GM12878 (cell line): ENCODE results near the gene TUBGCP2. TPM values are rescaled to one million over a fixed set of nuclear protein-coding genes. Genes with fewer than 3 reads are reported as not detected.

Experiments used
- ATAC-seq: fragments of 200-7000 bp; cut with Tn5 transposase; 3 replicates; pipeline ENCODE4 v1.9.1; 2020; ENCODE audit warnings: mild to moderate bottlenecking, moderate library complexity
- BruUV-seq: library from RNA; stranded (reverse); fragments of 400-500 nt; replicated peaks from 2 replicates; lab custom pipeline; 2021; lab: Mats Ljungman, UMichigan
- CTCF ChIA-PET: fragments of 300-600 bp; sonication (Branson Sonifier 250); formaldehyde crosslinking; extraction: SDS; loops from one replicate; lab custom pipeline; 2021; ENCODE audit warnings: inconsistent platforms; lab: Yijun Ruan, JAX
- POLR2A ChIA-PET: fragments of 350-600 bp; formaldehyde crosslinking; extraction: SDS; loops from one replicate; lab custom pipeline; 2021; ENCODE audit warnings: inconsistent platforms; lab: Charles Lee
- RAD21 ChIA-PET: fragments of 300-600 bp; sonication (Branson Sonifier 250); formaldehyde crosslinking; loops from one replicate; lab custom pipeline; 2023; ENCODE audit warnings: antibody characterized with exemption; ENCODE audit not compliant: unreplicated experiment; lab: Charles Lee
- SMC1A ChIA-PET: fragments of 300-600 bp; sonication (Branson Sonifier 250); formaldehyde crosslinking; loops from one replicate; lab custom pipeline; 2023; ENCODE audit not compliant: unreplicated experiment, uncharacterized antibody; lab: Charles Lee
- DNase-seq: peaks from one replicate; pipeline ENCODE4 v3.0.0-alpha.2; 2011; ENCODE audit warnings: low read depth, low spot score
- FAIRE-seq: peaks from 3 replicates; lab custom pipeline; 2011; peaks lifted over from hg19 to GRCh38; lab: Jason Lieb, UNC
- H2AFZ ChIP-seq: 2 replicates; pipeline ENCODE4 v1.6.0; 2011; ENCODE audit warnings: low read depth, low read length, control low read depth; ENCODE audit not compliant: control insufficient read depth
- H3K27ac ChIP-seq: 2 replicates; pipeline ENCODE4 v1.5.1; 2011; ENCODE audit warnings: control low read depth; ENCODE audit not compliant: control insufficient read depth, insufficient read depth
- H3K27me3 ChIP-seq, 2 experiments: replicated peaks in 1 of 2; 2 replicates each; pipeline versions ENCODE4 v1.6.0 to v1.6.1; 2011; ENCODE audit warnings: low read length in 1 of 2; ENCODE audit not compliant: control insufficient read depth in 2 of 2, insufficient read depth in 2 of 2
- H3K36me3 ChIP-seq, 2 experiments: 2 replicates each; pipeline ENCODE4 v1.5.1; 2011; ENCODE audit warnings: low read length in 1 of 2; ENCODE audit not compliant: control insufficient read depth in 2 of 2, insufficient read depth in 2 of 2
- H3K4me1 ChIP-seq: 2 replicates; pipeline ENCODE4 v1.6.1; 2011; ENCODE audit warnings: mild to moderate bottlenecking, low read length, moderate library complexity, mixed read lengths; ENCODE audit not compliant: control insufficient read depth, insufficient read depth
- H3K4me2 ChIP-seq: 2 replicates; pipeline ENCODE4 v1.6.0; 2011; ENCODE audit warnings: control low read depth; ENCODE audit not compliant: control insufficient read depth, insufficient read depth
- H3K4me3 ChIP-seq: fragments of 200-600 bp; sonication (generic); 2 replicates; pipeline ENCODE4 v1.5.1; 2016
- H3K79me2 ChIP-seq: 2 replicates; pipeline ENCODE4 v1.6.0; 2011; ENCODE audit warnings: low read length; ENCODE audit not compliant: control insufficient read depth, insufficient read depth
- H3K9ac ChIP-seq: 2 replicates; pipeline ENCODE4 v1.8.0; 2011; ENCODE audit warnings: low read length, control low read depth, mixed read lengths; ENCODE audit not compliant: control insufficient read depth, insufficient read depth
- H3K9me3 ChIP-seq: replicated peaks from 3 replicates; pipeline ENCODE4 v1.5.1; 2011; ENCODE audit warnings: mild to moderate bottlenecking, low read length; ENCODE audit not compliant: control insufficient read depth, insufficient read depth
- H4K20me1 ChIP-seq: 2 replicates; pipeline ENCODE4 v1.6.0; 2011; ENCODE audit not compliant: control insufficient read depth, insufficient read depth
- CHD4 ChIP-seq: fragments of 200-600 bp; sonication (generic); IDR thresholded peaks from 2 replicates; pipeline ENCODE4 v1.6.1; 2016; ENCODE audit warnings: mild to moderate bottlenecking
- HCFC1 ChIP-seq: fragments of 150-350 bp; IDR thresholded peaks from 2 replicates; pipeline ENCODE4 v1.6.1; 2014; ENCODE audit warnings: low read length
- HDAC2 ChIP-seq: fragments of 200-600 bp; sonication (generic); IDR thresholded peaks from 2 replicates; pipeline ENCODE4 v1.6.1; 2017
- NR2F1 ChIP-seq: fragments of 450-650 bp; conservative IDR thresholded peaks from 2 replicates; pipeline ENCODE4 v1.6.1; 2017; ENCODE audit warnings: mild to moderate bottlenecking
- SREBF2 ChIP-seq: IDR thresholded peaks from 2 replicates; pipeline ENCODE4 v1.6.1; 2012; ENCODE audit warnings: mild to moderate bottlenecking, low read length
- YY1 ChIP-seq: IDR thresholded peaks from 2 replicates; pipeline ENCODE4 v1.6.1; 2011; ENCODE audit warnings: low read depth, mild to moderate bottlenecking, low read length
- ZNF384 ChIP-seq: IDR thresholded peaks from 2 replicates; pipeline ENCODE4 v1.6.1; 2012; ENCODE audit warnings: low read depth, mild to moderate bottlenecking, low read length, improper control_type of control experiment, borderline replicate concordance
- ZZZ3 ChIP-seq: IDR thresholded peaks from 2 replicates; pipeline ENCODE4 v1.6.1; 2011; ENCODE audit warnings: low read depth; ENCODE audit not compliant: control insufficient read depth, insufficient read length
- WGBS: methylation state at CpG from one replicate; pipeline ENCODE4 v1.1.6; 2016; ENCODE audit warnings: low lambda C conversion rate; ENCODE audit not compliant: insufficient replicate concordance, insufficient coverage; ENCODE audit errors: missing lambda C conversion rate; 5-methylcytosine and 5-hydroxymethylcytosine counted together
- in situ Hi-C: fragments of 300-500 bp; cut with MboI; formaldehyde crosslinking; loops from 9 replicates; pipeline ENCODE4 v1.14.3; 2018; ENCODE audit warnings: mixed read lengths
- intact Hi-C: fragments of 100-400 bp; cut with micrococcal nuclease; formaldehyde crosslinking; loops from one replicate; pipeline ENCODE4 v1.14.2; 2022; ENCODE audit not compliant: unreplicated experiment
- polyA plus RNA-seq, 11 experiments: library from polyadenylated mRNA; depleted of rRNA in 4 of 11; unstranded in 6 of 11; stranded (reverse) in 5 of 11; fragments of >200 nt; fragmentation: Nextera tagmentation in 4 of 11; fragmentation: Illumina TruSeq in 1 of 11; extraction: Ambion mirVana in 4 of 11; extraction: Trizol in 1 of 11; gene quantifications; 1 replicate in 1 of 11; 2 replicates in 10 of 11; pipeline versions ENCODE4 v1.2.1 to v1.2.3, GENCODE V29; 2011 to 2016; ENCODE audit warnings: inconsistent platforms in 2 of 11, missing spikeins in 2 of 11, low read depth in 1 of 11
- total RNA-seq, 4 experiments: library from RNA; depleted of rRNA in 3 of 4; stranded (reverse); fragments of >200 nt in 3 of 4; fragmentation: Illumina TruSeq in 1 of 4; extraction: Trizol in 1 of 4; gene quantifications; 2 replicates each; pipeline versions ENCODE4 v1.2.1 to v1.2.3, GENCODE V29; 2013 to 2021
- TF ChIP-seq, protein P1 (sequence below): IDR thresholded peaks from 2 replicates; pipeline ENCODE4 v1.6.1; 2012; ENCODE audit warnings: mild to moderate bottlenecking, low read depth, low read length
- TF ChIP-seq, protein P2 (sequence below): fragments of 450-650 bp; IDR thresholded peaks from 2 replicates; pipeline ENCODE4 v1.6.1; 2014; ENCODE audit warnings: mild to moderate bottlenecking
- TF ChIP-seq, protein P3 (sequence below): fragments of 450-650 bp; IDR thresholded peaks from 2 replicates; pipeline ENCODE4 v1.6.1; 2017; ENCODE audit warnings: mild to moderate bottlenecking, moderate library complexity
- TF ChIP-seq, protein P4 (sequence below): fragments of 450-650 bp; IDR thresholded peaks from 2 replicates; pipeline ENCODE4 v1.6.1; 2017; ENCODE audit warnings: borderline replicate concordance

TUBGCP2 gene
- total and polyA plus RNA-seq, 10 of the 15 experiments (the other 5 are each of a cell fraction or from before 2014, with no cell fraction given) = 4.8 to 47.1 (median 34.7) TPM

DNA sequence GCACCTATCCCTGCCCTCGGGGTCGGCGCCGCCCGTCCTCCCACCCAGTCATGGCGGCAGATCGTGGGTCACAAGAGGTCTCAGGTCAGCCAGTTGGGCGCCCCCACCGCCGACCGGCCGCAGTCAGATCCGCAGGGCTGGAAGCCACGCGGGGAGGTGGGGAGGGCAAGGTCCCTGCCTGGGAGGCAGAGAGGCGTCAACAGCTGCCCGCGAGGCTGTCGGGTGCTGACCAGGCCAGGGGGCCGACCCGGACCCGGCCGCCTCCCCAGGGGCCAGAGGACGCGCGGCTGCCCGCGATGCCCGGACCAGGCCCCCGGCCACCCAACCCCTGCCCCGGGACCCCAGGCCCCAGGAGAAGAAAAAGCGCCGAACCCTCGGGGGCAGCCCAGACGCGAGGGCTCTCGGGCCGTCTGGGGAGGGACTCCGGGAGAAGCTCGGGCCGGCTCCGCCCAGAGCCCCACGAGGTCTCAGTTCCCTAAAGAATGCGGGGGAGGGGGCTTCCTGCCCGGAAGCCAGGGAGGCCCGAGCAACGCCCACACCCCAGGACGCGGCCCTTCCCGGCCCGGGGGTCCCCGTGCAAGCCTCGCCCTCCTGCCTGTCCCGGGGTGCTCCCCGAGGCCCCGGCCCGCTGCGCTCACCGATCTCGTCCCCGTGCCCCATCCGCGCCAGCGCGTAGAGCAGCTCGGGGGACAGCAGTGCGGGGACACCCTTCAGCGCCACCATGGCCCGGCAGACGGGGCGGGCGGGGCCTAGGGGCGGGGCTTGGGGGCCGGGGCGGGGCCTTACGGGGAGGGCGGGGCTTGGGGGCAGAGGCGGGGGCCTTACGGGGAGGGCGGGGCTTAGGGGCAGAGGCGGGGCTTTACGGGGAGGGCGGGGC lies 48.9 kb upstream of the TUBGCP2 start, which contains the start of gene FUOM:
TSS of gene FUOM (minus strand) at position 735 of the 877 bp plus-strand sequence. CDS start at position 723, 12 bp downstream.
- FAIRE-seq (no peak), DNase-seq (no peak), ATAC-seq (peak; percentile 87)
- no peaks in the 10 kb centered on the region for H3K27me3 ChIP-seq
- ChIA-PET CTCF (interaction anchor here (0.7 to 1.1 kb wide), 4 partner anchors 28 to 200 kb away, joined by 3 to 7 read pairs (median 3); no protein-coding TSS in a partner anchor), RAD21 (interaction anchor here (1.0 to 1.2 kb wide), 2 partner anchors 31 to 44 kb away, joined by 3 to 4 read pairs; no protein-coding TSS in a partner anchor), POLR2A (interaction anchor here (0.6 to 1.7 kb wide), 4 partner anchors 20 to 47 kb away, joined by 3 to 5 read pairs (median 4); partner anchors contain the start of gene PAOX), SMC1A (interaction anchor here (0.9 kb wide), 1 partner anchor 34 kb away, joined by 3 read pairs; no protein-coding TSS in a partner anchor)
- H3K4me2 ChIP-seq = peak within 1 kb of the TSS; percentile 85
- H2AFZ ChIP-seq = peak within 1 kb of the TSS; percentile 78
- no peaks in the 10 kb centered on the region for H3K9me3 ChIP-seq
- peaks cover 0 to 5% of the 10 kb centered on the region in 2 experiments; a peak in 2 of 4 replicates for H3K36me3 ChIP-seq
- intact Hi-C loops = no loop called here
- H3K9ac ChIP-seq = peak within 1 kb of the TSS; percentile 67
- peaks cover 17% of the 10 kb centered on the region for H3K4me1 ChIP-seq
- in situ Hi-C loops = no loop called here
- no peaks in the 10 kb centered on the region for H4K20me1 ChIP-seq
- 2% methylated on average over 56 of the region's 83 CpGs for WGBS
- peak within 1 kb of the TSS; percentile 38; the same call in 1 of the 2 replicates for H3K27ac ChIP-seq
- no peaks in the 10 kb centered on the region; the same call in 1 of the 2 replicates for H3K79me2 ChIP-seq
- BruUV-seq = no TSS peak
- peak within 1 kb of the TSS; percentile 73 for H3K4me3 ChIP-seq
- TF ChIP-seq, protein P1, sequence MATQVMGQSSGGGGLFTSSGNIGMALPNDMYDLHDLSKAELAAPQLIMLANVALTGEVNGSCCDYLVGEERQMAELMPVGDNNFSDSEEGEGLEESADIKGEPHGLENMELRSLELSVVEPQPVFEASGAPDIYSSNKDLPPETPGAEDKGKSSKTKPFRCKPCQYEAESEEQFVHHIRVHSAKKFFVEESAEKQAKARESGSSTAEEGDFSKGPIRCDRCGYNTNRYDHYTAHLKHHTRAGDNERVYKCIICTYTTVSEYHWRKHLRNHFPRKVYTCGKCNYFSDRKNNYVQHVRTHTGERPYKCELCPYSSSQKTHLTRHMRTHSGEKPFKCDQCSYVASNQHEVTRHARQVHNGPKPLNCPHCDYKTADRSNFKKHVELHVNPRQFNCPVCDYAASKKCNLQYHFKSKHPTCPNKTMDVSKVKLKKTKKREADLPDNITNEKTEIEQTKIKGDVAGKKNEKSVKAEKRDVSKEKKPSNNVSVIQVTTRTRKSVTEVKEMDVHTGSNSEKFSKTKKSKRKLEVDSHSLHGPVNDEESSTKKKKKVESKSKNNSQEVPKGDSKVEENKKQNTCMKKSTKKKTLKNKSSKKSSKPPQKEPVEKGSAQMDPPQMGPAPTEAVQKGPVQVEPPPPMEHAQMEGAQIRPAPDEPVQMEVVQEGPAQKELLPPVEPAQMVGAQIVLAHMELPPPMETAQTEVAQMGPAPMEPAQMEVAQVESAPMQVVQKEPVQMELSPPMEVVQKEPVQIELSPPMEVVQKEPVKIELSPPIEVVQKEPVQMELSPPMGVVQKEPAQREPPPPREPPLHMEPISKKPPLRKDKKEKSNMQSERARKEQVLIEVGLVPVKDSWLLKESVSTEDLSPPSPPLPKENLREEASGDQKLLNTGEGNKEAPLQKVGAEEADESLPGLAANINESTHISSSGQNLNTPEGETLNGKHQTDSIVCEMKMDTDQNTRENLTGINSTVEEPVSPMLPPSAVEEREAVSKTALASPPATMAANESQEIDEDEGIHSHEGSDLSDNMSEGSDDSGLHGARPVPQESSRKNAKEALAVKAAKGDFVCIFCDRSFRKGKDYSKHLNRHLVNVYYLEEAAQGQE = no peak
- TF ChIP-seq NR2F1 (peak; percentile 83), ZNF384 (no peak), HDAC2 (no peak), YY1 (peak; percentile 47; the same call in 1 of the 2 replicates), CHD4 (no peak), ZZZ3 (no peak), HCFC1 (0 out of 2 replicates have a peak, but pooled peaks have one; percentile 40), SREBF2 (no peak)
- TF ChIP-seq, protein P2, sequence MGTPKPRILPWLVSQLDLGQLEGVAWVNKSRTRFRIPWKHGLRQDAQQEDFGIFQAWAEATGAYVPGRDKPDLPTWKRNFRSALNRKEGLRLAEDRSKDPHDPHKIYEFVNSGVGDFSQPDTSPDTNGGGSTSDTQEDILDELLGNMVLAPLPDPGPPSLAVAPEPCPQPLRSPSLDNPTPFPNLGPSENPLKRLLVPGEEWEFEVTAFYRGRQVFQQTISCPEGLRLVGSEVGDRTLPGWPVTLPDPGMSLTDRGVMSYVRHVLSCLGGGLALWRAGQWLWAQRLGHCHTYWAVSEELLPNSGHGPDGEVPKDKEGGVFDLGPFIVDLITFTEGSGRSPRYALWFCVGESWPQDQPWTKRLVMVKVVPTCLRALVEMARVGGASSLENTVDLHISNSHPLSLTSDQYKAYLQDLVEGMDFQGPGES = no peak
- TF ChIP-seq, protein P3, sequence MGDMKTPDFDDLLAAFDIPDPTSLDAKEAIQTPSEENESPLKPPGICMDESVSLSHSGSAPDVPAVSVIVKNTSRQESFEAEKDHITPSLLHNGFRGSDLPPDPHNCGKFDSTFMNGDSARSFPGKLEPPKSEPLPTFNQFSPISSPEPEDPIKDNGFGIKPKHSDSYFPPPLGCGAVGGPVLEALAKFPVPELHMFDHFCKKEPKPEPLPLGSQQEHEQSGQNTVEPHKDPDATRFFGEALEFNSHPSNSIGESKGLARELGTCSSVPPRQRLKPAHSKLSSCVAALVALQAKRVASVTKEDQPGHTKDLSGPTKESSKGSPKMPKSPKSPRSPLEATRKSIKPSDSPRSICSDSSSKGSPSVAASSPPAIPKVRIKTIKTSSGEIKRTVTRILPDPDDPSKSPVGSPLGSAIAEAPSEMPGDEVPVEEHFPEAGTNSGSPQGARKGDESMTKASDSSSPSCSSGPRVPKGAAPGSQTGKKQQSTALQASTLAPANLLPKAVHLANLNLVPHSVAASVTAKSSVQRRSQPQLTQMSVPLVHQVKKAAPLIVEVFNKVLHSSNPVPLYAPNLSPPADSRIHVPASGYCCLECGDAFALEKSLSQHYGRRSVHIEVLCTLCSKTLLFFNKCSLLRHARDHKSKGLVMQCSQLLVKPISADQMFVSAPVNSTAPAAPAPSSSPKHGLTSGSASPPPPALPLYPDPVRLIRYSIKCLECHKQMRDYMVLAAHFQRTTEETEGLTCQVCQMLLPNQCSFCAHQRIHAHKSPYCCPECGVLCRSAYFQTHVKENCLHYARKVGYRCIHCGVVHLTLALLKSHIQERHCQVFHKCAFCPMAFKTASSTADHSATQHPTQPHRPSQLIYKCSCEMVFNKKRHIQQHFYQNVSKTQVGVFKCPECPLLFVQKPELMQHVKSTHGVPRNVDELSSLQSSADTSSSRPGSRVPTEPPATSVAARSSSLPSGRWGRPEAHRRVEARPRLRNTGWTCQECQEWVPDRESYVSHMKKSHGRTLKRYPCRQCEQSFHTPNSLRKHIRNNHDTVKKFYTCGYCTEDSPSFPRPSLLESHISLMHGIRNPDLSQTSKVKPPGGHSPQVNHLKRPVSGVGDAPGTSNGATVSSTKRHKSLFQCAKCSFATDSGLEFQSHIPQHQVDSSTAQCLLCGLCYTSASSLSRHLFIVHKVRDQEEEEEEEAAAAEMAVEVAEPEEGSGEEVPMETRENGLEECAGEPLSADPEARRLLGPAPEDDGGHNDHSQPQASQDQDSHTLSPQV = no peak
- TF ChIP-seq, protein P4, sequence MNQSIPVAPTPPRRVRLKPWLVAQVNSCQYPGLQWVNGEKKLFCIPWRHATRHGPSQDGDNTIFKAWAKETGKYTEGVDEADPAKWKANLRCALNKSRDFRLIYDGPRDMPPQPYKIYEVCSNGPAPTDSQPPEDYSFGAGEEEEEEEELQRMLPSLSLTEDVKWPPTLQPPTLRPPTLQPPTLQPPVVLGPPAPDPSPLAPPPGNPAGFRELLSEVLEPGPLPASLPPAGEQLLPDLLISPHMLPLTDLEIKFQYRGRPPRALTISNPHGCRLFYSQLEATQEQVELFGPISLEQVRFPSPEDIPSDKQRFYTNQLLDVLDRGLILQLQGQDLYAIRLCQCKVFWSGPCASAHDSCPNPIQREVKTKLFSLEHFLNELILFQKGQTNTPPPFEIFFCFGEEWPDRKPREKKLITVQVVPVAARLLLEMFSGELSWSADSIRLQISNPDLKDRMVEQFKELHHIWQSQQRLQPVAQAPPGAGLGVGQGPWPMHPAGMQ = no peak
